NCI-H2081 (cell line): ENCODE results near the gene RFC2.
"Not testable (repeated sequence)": the region's sequence is repeated elsewhere in the genome, so short reads cannot be mapped to it uniquely, and the experiment has no call there.

Experiments
- DNase-seq, 2 experiments: peaks; one replicate each; lab custom pipeline; 2025; lab: John Stamatoyannopoulos, UW

Gene RFC2

GRCh38 chr7:74248156-74248555 is 6.0 kb downstream of the RFC2 start:
- no peak for DNase-seq

GRCh38 chr7:74246497-74246896 is 7.7 kb downstream of the RFC2 start:
- DNase-seq, result no peak

GRCh38 chr7:74242122-74242443 is 12.1 kb downstream of the RFC2 start:
- DNase-seq, result no peak

- no peak for DNase-seq
Measured at GRCh38 chr7:74240482-74240881, 13.7 kb downstream of the RFC2 start.

- no peak for DNase-seq
Measured at GRCh38 chr7:74236284-74236683, 17.9 kb downstream of the RFC2 start.

- DNase-seq, result no peak
Measured at GRCh38 chr7:74235518-74236268, 18.5 kb downstream of the RFC2 start.

GRCh38 chr7:74233655-74234285 is 20.4 kb downstream of the RFC2 start:
- no peak for DNase-seq

GRCh38 chr7:74231232-74231590 is 23.0 kb downstream of the RFC2 start:
- no peak for DNase-seq

GRCh38 chr7:74230446-74231231 is 23.6 kb downstream of the RFC2 start:
- DNase-seq, result no peak

GRCh38 chr7:74228951-74229900 is 25.0 kb downstream of the RFC2 start:
- DNase-seq, result no peak

- no peak for DNase-seq
Measured at GRCh38 chr7:74226633-74227032, 27.6 kb downstream of the RFC2 start.

- no peak for DNase-seq
Measured at GRCh38 chr7:74225400-74225799, 28.8 kb downstream of the RFC2 start.

- DNase-seq, result not testable (repeated sequence)
Measured at GRCh38 chr7:74224907-74225306, 29.3 kb downstream of the RFC2 start.

- DNase-seq, result no peak
Measured at GRCh38 chr7:74224511-74224832, 29.7 kb downstream of the RFC2 start.

- no peak for DNase-seq
Measured at GRCh38 chr7:74223711-74224510, 30.3 kb downstream of the RFC2 start.

- no peak for DNase-seq
Measured at GRCh38 chr7:74222851-74223710, 31.1 kb downstream of the RFC2 start.

- DNase-seq, result no peak
Measured at GRCh38 chr7:74221713-74222112, 32.5 kb downstream of the RFC2 start.

GRCh38 chr7:74220229-74220628 is 34.0 kb downstream of the RFC2 start:
- DNase-seq, result no peak

GRCh38 chr7:74219416-74219815 is 34.8 kb downstream of the RFC2 start:
- no peak for DNase-seq

GRCh38 chr7:74218343-74218698 is 35.9 kb downstream of the RFC2 start:
- DNase-seq, result no peak
